Cardiac muscle cell (in vitro differentiated cells and primary cell): ENCODE measurements around the gene OR14C36. TPM values are rescaled to one million over a fixed set of nuclear protein-coding genes. Genes with fewer than 3 reads are reported as not detected.

Experiments
- DNase-seq, 2 donors: peaks; one replicate each; pipeline versions ENCODE4 v3.0.0 to v3.0.0-alpha.2; 2010 to 2017; ENCODE audit warnings: low read depth in 1 of 2, low spot score in 1 of 2
- H3K27ac ChIP-seq: fragments of 200-600 bp; sonication (generic); 2 replicates; pipeline ENCODE4 v1.5.1; 2016
- H3K27me3 ChIP-seq: fragments of 200-600 bp; sonication (generic); 2 replicates; pipeline ENCODE4 v1.6.0; 2016; ENCODE audit warnings: control low read depth
- H3K36me3 ChIP-seq: fragments of 200-600 bp; sonication (generic); 2 replicates; pipeline ENCODE4 v1.5.1; 2016; ENCODE audit warnings: control low read depth
- H3K4me1 ChIP-seq: fragments of 200-600 bp; sonication (generic); 2 replicates; pipeline ENCODE4 v1.8.1; 2017; ENCODE audit warnings: low read depth, mild to moderate bottlenecking, mixed run types
- H3K4me3 ChIP-seq: fragments of 200-600 bp; sonication (generic); 2 replicates; pipeline ENCODE4 v1.5.1; 2016; ENCODE audit warnings: mild to moderate bottlenecking
- H3K9me3 ChIP-seq: fragments of 200-600 bp; sonication (generic); 2 replicates; pipeline ENCODE4 v1.5.1; 2017; ENCODE audit warnings: low read depth, mild to moderate bottlenecking, control low read depth
- polyA plus RNA-seq: library from polyadenylated mRNA; unstranded; fragments of >200 nt; fragmentation: Nextera tagmentation; extraction: Ambion mirVana; gene quantifications from 2 replicates; pipeline ENCODE4 v1.2.1, GENCODE V29; 2016
- total RNA-seq: library from RNA; depleted of rRNA; stranded (reverse); fragments of >200 nt; gene quantifications from 2 replicates; pipeline ENCODE4 v1.2.3, GENCODE V29; 2016
- TF ChIP-seq, protein P1 (sequence below): IDR thresholded peaks from 2 replicates; pipeline ENCODE4 v1.5.1; 2012; ENCODE audit warnings: low read depth, mild to moderate bottlenecking, low read length

OR14C36 gene
- total and polyA plus RNA-seq, 2 experiments from 2014 or later, result not detected

- H3K9me3 ChIP-seq, result no peaks in the 10 kb centered on the region
- no peak within 1 kb of the TSS for H3K27ac ChIP-seq
- no peak within 1 kb of the TSS for H3K4me3 ChIP-seq
- no peaks in the 10 kb centered on the region for H3K36me3 ChIP-seq
- TF ChIP-seq, protein P1, sequence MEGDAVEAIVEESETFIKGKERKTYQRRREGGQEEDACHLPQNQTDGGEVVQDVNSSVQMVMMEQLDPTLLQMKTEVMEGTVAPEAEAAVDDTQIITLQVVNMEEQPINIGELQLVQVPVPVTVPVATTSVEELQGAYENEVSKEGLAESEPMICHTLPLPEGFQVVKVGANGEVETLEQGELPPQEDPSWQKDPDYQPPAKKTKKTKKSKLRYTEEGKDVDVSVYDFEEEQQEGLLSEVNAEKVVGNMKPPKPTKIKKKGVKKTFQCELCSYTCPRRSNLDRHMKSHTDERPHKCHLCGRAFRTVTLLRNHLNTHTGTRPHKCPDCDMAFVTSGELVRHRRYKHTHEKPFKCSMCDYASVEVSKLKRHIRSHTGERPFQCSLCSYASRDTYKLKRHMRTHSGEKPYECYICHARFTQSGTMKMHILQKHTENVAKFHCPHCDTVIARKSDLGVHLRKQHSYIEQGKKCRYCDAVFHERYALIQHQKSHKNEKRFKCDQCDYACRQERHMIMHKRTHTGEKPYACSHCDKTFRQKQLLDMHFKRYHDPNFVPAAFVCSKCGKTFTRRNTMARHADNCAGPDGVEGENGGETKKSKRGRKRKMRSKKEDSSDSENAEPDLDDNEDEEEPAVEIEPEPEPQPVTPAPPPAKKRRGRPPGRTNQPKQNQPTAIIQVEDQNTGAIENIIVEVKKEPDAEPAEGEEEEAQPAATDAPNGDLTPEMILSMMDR, result no peak
- no peak for DNase-seq
- H3K27me3 ChIP-seq, result no peaks in the 10 kb centered on the region
- no peaks in the 10 kb centered on the region for H3K4me1 ChIP-seq
Observed at GRCh38 chr1:248324468-248324867, 24.1 kb upstream of the OR14C36 start, which contains the start of gene OR2M7. TSS of gene OR2M7 (minus strand) at chr1:248324568. CDS start at chr1:248324568, 0 bp downstream.

- no peak overlapping the region for H3K4me3 ChIP-seq
- no peaks in the 10 kb centered on the region for H3K27me3 ChIP-seq
- no peaks in the 10 kb centered on the region for H3K36me3 ChIP-seq
- no peak for DNase-seq
- peaks cover 2% of the 10 kb centered on the region for H3K9me3 ChIP-seq
- no peaks in the 10 kb centered on the region for H3K4me1 ChIP-seq
- no peak overlapping the region for H3K27ac ChIP-seq
- TF ChIP-seq, protein P1, result no peak
Observed at GRCh38 chr1:248343451-248343850, 5.1 kb upstream of the OR14C36 start.

DNA sequence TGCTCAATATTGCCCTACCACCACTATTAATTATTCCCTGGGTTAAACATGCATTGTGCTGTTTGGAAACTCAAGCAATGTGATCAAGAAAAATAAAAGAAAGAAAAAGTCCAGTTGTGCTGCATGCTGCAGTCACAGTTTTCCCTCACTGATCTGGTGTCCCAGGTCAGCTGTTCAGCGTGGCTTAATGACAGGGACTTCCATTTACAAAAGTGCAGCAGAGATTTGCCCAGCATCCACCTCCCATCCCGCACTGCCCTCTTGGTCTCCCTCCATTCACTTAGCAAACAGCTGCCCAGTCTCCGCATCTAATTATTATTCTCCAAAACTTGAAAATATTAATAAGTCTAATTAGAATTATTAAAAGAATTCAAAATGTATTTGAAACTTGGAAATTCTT lies 10.8 kb downstream of the OR14C36 start:
- TF ChIP-seq, protein P1, result no peak
- Histone ChIP-seq H3K4me1 (no peaks in the 10 kb centered on the region), H3K4me3 (no peak overlapping the region), H3K27me3 (no peaks in the 10 kb centered on the region), H3K36me3 (no peaks in the 10 kb centered on the region), H3K27ac (no peak overlapping the region), H3K9me3 (no peaks in the 10 kb centered on the region)
- DNase-seq, result no peak

- TF ChIP-seq, protein P1, result no peak
- Histone ChIP-seq H3K9me3 (no peaks in the 10 kb centered on the region), H3K4me3 (no peak within 1 kb of the TSS), H3K27me3 (no peaks in the 10 kb centered on the region), H3K4me1 (no peaks in the 10 kb centered on the region), H3K36me3 (no peaks in the 10 kb centered on the region), H3K27ac (no peak within 1 kb of the TSS)
- no peak for DNase-seq
Observed at GRCh38 chr1:248361121-248361715, 12.6 kb downstream of the OR14C36 start, which contains the start of gene OR2T4. TSS of gene OR2T4 (plus strand) at chr1:248361665. CDS start at chr1:248361665, 0 bp downstream.

DNA sequence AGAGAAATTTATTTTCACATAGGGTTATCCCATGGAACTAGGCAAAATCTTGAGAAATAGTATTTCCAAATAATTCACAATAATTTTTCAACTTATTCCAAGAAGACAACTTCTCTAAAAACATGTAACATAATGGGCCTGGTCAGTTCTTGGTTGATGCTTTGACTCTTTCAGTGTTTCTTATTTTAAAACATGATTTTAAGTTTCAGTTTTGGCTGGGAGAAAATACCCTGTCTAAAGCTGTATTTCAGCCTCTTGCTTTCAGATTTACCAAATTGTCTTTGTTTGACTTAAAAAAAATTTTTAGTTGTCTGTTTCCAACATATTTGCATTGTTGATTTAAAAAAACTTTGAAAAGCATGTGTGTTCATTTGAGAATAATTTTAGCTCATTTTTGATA lies 18.0 kb downstream of the OR14C36 start:
- TF ChIP-seq, protein P1, result no peak
- Histone ChIP-seq H3K27ac (no peak overlapping the region), H3K4me1 (no peaks in the 10 kb centered on the region), H3K9me3 (no peaks in the 10 kb centered on the region), H3K27me3 (no peaks in the 10 kb centered on the region), H3K36me3 (no peaks in the 10 kb centered on the region), H3K4me3 (no peak overlapping the region)
- DNase-seq, result no peak
